Heart right ventricle (tissue), 16 donors: Measurements from ENCODE around the gene CEBPE. TPM values are rescaled to one million over a fixed set of nuclear protein-coding genes. Genes with fewer than 3 reads are reported as not detected.

Source experiments
- ATAC-seq, 8 donors: fragments of 200-7000 bp; cut with Tn5 transposase; one replicate each; pipeline ENCODE4 v1.9.1; 2020; ENCODE audit warnings: mild to moderate bottlenecking in 8 of 8, moderate library complexity in 8 of 8, moderate number of reproducible peaks in 1 of 8
- DNase-seq, 2 donors: peaks; one replicate each; pipeline ENCODE4 v3.0.0-alpha.2; 2020
- H3K27ac ChIP-seq, 10 donors: fragments of 200-600 bp; sonication (generic) in 2 of 10; one replicate each; pipeline versions ENCODE4 v1.5.0 to v1.8.0; 2020 to 2022; ENCODE audit warnings: mild to moderate bottlenecking in 3 of 10
- H3K27me3 ChIP-seq, 7 donors: fragments of 200-600 bp; one replicate each; pipeline ENCODE4 v1.8.0; 2021 to 2022; ENCODE audit warnings: mild to moderate bottlenecking in 2 of 7
- H3K36me3 ChIP-seq, 9 donors: fragments of 200-600 bp; sonication (generic) in 1 of 9; one replicate each; pipeline versions ENCODE4 v1.5.0 to v1.8.0; 2020 to 2022; ENCODE audit warnings: mild to moderate bottlenecking in 2 of 9
- H3K4me1 ChIP-seq, 9 donors: fragments of 200-600 bp; sonication (generic) in 1 of 9; one replicate each; pipeline versions ENCODE4 v1.5.0 to v1.8.0; 2020 to 2022; ENCODE audit warnings: mild to moderate bottlenecking in 4 of 9
- H3K4me3 ChIP-seq, 10 donors: fragments of 200-600 bp; sonication (generic) in 2 of 10; one replicate each; pipeline versions ENCODE4 v1.5.0 to v1.8.0; 2020 to 2022; ENCODE audit warnings: mild to moderate bottlenecking in 7 of 10, moderate library complexity in 2 of 10
- H3K9me3 ChIP-seq, 11 donors: fragments of 200-600 bp in 10 of 11; sonication (generic) in 2 of 11; one replicate each; pipeline versions ENCODE4 v1.5.0 to v1.8.0; 2013 to 2022; ENCODE audit warnings: mild to moderate bottlenecking in 2 of 11, control low read depth in 1 of 11, moderate library complexity in 1 of 11
- CTCF ChIP-seq, 9 donors: fragments of 200-600 bp; sonication (generic) in 2 of 9; IDR thresholded peaks; one replicate each; pipeline versions ENCODE4 v1.5.0 to v1.8.0; 2021 to 2022; ENCODE audit warnings: antibody characterized with exemption in 9 of 9, mild to moderate bottlenecking in 5 of 9, moderate library complexity in 1 of 9
- WGBS, 2 donors: extraction: QIAGEN DNeasy Blood & Tissue Kit; methylation state at CpG; one replicate each; pipeline ENCODE4 v1.1.7; 2013; ENCODE audit warnings: inconsistent platforms in 1 of 2; 5-methylcytosine and 5-hydroxymethylcytosine counted together
- intact Hi-C, 10 donors: fragments of 100-400 bp; cut with DNase I; formaldehyde crosslinking; loops; one replicate each; pipeline versions ENCODE4 v1.11.1 to v1.14.2; 2022
- polyA plus RNA-seq, 2 donors: library from polyadenylated mRNA; stranded (reverse); fragments of 200-250 nt; gene quantifications; one replicate each; pipeline ENCODE4 v1.2.3, GENCODE V29; 2013
- total RNA-seq, 10 donors: library from RNA; stranded (reverse); fragmentation: NEBNext Ultra II Directional in 3 of 10; extraction: Animal tissue kit (Norgen Biotek cat#: 25700) in 3 of 10; gene quantifications; one replicate each; pipeline versions ENCODE4 v1.2.1 to v1.2.4, GENCODE V29; 2021 to 2023
- donor health status: Arrhythmogenic right ventricular cardiomyopathy.
- donor health status: ischemic (EF 13 %, LVEDD 7.1; RV severe dilation, severe dysfunction).
- donor health status: healthy with polysubstance abuse.
- donor health status: DM: no; HTN: yes; CAD: no.
- donor health status: DM: no; HTN: no; CAD: no.
- donor health status: ischemic (EF 25% LVEDD 6.9; RV normal size, moderate dysfunction).
- donor health status: ischemic (EF 25% LVEDD 5.7; RV mildly dilated, moderate dysfunction).
- donor health status: healthy.
- donor health status: DM: yes; HTN: yes; CAD: no.
- donor health status: Ischemic cardiomyopathy.
- donor health status: ischemic (EF 35%, LVEDD 5.7; RV mildly dilated, moderate dysfunction).
- donor health status: nonischemic (EF 11% LVEDD 7.7; RV severe dilation, severe dysfunction).
- donor health status: DM: yes; HTN: yes; CAD: no.
- donor health status: PGD.
- donor health status: ischemic (EF 29% LVEDD 5.4; RV normal size, mild dysfunction).
- donor health status: nonischemic (EF 23%, LVEDD 6.1; RV moderate dilation, normal function).

CEBPE gene
- total and polyA plus RNA-seq, 12 donors = 0.07 to 0.53 TPM; not detected in 10

GRCh38 chr14:23164250-23164649 lies 45.2 kb upstream of the CEBPE start:
- 70 to 82% methylated on average over 2 of the region's 2 CpGs for WGBS, 2 donors
- intact Hi-C loops = no loop called here
- H3K27me3 ChIP-seq = no peaks in the 10 kb centered on the region

GRCh38 chr14:23163830-23164229 lies 44.8 kb upstream of the CEBPE start:
- intact Hi-C loops = no loop called here
- H3K4me3 ChIP-seq = no peak overlapping the region
- 86 to 96% methylated on average over 2 of the region's 2 CpGs for WGBS, 2 donors
- peaks cover 0 to 71% (median 16%) of the 10 kb centered on the region in 9 donors for H3K4me1 ChIP-seq
- ATAC-seq (no peak), DNase-seq (no peak)
- peak overlapping the region in 1 of 10 donors; percentile 86 for H3K27ac ChIP-seq
- TF ChIP-seq CTCF (IDR thresholded peaks at IDR 0.05) = no peak
- no peaks in the 10 kb centered on the region for H3K36me3 ChIP-seq
- H3K9me3 ChIP-seq = no peaks in the 10 kb centered on the region
- H3K27me3 ChIP-seq = no peaks in the 10 kb centered on the region

More at GRCh38 chr14:23164250-23164649, 45.2 kb upstream of the CEBPE start:
- no peak for DNase-seq
- no peak for TF ChIP-seq CTCF (IDR thresholded peaks at IDR 0.05)
- Histone ChIP-seq H3K27ac (no peak overlapping the region), H3K4me3 (no peak overlapping the region), H3K36me3 (no peaks in the 10 kb centered on the region), H3K9me3 (no peaks in the 10 kb centered on the region), H3K4me1 (peaks cover 0 to 69% (median 16%) of the 10 kb centered on the region in 9 donors)
- ATAC-seq = no peak

GRCh38 chr14:23162800-23163199 lies 43.7 kb upstream of the CEBPE start:
- peaks cover 0 to 61% (median 8%) of the 10 kb centered on the region in 9 donors for H3K4me1 ChIP-seq
- no peaks in the 10 kb centered on the region for H3K27me3 ChIP-seq
- no peaks in the 10 kb centered on the region for H3K9me3 ChIP-seq
- no peak overlapping the region for H3K4me3 ChIP-seq
- intact Hi-C loops = no loop called here
- ATAC-seq = peak in 2 of 8 donors; percentile 23 to 33
- TF ChIP-seq CTCF (IDR thresholded peaks at IDR 0.05) = no peak
- WGBS, 2 donors = 66 to 72% methylated on average over 4 of the region's 4 CpGs
- H3K27ac ChIP-seq = peak overlapping the region in 1 of 10 donors; percentile 86
- DNase-seq = no peak
- H3K36me3 ChIP-seq = no peaks in the 10 kb centered on the region

GRCh38 chr14:23162005-23162404 lies 43.0 kb upstream of the CEBPE start:
- intact Hi-C loops = no loop called here
- TF ChIP-seq CTCF (IDR thresholded peaks at IDR 0.05) = no peak
- WGBS, 2 donors = 78 to 85% methylated on average over 5 of the region's 5 CpGs

More at GRCh38 chr14:23162005-23162404, 43.0 kb upstream of the CEBPE start:
- Histone ChIP-seq H3K27ac (peak overlapping the region in 1 of 10 donors; percentile 86), H3K9me3 (no peaks in the 10 kb centered on the region), H3K4me3 (no peak overlapping the region), H3K36me3 (no peaks in the 10 kb centered on the region), H3K4me1 (peaks cover 0 to 54% (median 8%) of the 10 kb centered on the region in 9 donors), H3K27me3 (no peaks in the 10 kb centered on the region)
- ATAC-seq (no peak), DNase-seq (no peak)
